ENCODE results near the gene HBD. TPM values are rescaled to one million over a fixed set of nuclear protein-coding genes. Genes with fewer than 3 reads are reported as not detected.
A peak's percentile ranks its signal among the peaks of the same experiment; 100 is the strongest.

Gene HBD
- total RNA-seq, 4 donors from 2014 or later = 4.3 TPM; not detected in 3

DNA sequence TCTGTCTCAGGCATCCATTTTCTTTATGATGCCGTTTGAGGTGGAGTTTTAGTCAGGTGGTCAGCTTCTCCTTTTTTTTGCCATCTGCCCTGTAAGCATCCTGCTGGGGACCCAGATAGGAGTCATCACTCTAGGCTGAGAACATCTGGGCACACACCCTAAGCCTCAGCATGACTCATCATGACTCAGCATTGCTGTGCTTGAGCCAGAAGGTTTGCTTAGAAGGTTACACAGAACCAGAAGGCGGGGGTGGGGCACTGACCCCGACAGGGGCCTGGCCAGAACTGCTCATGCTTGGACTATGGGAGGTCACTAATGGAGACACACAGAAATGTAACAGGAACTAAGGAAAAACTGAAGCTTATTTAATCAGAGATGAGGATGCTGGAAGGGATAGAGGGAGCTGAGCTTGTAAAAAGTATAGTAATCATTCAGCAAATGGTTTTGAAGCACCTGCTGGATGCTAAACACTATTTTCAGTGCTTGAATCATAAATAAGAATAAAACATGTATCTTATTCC lies 46.4 kb upstream of the HBD start:
- 36% methylated on average over 3 of the region's 3 CpGs for WGBS
- Histone ChIP-seq H3K9me3 (no peaks in the 10 kb centered on the region), H3K4me3 (no peak overlapping the region), H3K36me3 (no peaks in the 10 kb centered on the region), H3K27me3 (no peaks in the 10 kb centered on the region), H3K27ac (replicated peaks in 1 of 4) (no peak overlapping the region), H3K4me1 (peaks cover 0 to 7% (median 2%) of the 10 kb centered on the region in 4 donors)
- no peak for DNase-seq (ENCODE audit: extremely low spot score)
- intact Hi-C loops (cut with DNase I) = no loop called here
- peak in 1 of 2 donors; percentile 26 for TF ChIP-seq POLR2AphosphoS5 (IDR thresholded peaks at IDR 0.05)
- TF ChIP-seq, protein P1, sequence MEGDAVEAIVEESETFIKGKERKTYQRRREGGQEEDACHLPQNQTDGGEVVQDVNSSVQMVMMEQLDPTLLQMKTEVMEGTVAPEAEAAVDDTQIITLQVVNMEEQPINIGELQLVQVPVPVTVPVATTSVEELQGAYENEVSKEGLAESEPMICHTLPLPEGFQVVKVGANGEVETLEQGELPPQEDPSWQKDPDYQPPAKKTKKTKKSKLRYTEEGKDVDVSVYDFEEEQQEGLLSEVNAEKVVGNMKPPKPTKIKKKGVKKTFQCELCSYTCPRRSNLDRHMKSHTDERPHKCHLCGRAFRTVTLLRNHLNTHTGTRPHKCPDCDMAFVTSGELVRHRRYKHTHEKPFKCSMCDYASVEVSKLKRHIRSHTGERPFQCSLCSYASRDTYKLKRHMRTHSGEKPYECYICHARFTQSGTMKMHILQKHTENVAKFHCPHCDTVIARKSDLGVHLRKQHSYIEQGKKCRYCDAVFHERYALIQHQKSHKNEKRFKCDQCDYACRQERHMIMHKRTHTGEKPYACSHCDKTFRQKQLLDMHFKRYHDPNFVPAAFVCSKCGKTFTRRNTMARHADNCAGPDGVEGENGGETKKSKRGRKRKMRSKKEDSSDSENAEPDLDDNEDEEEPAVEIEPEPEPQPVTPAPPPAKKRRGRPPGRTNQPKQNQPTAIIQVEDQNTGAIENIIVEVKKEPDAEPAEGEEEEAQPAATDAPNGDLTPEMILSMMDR (IDR thresholded peaks at IDR 0.05) = no peak

DNA sequence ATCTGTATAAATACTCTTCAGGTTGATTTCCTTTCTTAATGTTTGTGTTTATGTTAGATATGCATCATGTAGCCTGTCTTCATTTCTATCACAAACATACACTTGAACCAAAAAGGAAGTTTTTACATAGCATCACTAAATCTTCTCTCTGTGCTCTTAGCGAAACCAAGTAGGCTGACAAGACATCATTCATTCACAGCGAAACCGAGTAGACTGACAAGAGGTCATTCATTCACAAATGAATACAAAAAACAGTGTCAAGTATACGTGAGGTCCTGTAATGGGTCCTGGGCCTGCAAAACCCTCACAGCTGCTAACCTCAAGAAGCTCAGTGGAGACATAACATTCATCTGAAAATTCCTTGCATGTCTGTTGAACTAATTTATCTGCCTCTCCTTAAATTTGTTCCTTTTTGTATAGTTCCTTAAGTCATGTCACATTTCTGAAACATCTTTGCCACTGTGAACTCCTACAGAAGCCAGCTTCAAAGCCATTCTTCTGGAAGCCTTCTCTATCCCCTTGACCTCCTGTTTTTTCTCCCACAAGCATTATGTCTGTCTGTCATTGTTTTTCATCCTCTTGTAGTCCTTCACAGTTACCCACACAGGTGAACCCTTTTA lies 45.3 kb upstream of the HBD start:
- WGBS = 92% methylated on average over 4 of the region's 4 CpGs
- no peak for DNase-seq (ENCODE audit: extremely low spot score)

DNA sequence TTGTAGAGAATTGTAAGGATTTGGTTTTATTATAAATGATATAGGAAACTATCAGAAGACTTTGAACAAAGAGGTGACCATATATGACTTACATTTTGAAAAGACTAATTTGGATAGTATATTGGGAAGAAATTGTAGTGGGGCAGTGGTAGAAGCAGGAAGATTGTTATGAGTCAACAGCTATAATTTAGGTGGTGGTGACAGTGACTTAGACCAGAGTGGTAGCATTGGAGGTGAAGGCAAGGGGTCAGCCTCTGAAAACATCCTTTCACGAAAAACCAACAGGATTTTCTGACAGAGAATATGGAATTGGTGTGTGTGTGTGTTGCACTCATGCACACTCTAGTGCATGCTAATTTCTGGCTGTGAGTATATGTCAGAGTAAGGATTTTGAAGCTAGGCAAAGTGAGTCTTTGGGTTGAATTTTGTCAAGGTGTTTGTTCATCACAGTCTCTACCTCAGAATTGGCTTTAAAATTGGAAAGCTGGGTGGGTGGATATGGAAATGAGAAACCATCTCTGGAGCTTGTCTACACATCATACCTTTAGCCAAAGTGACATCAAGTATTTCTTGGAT lies 43.6 kb upstream of the HBD start:
- no peak for DNase-seq (ENCODE audit: extremely low spot score)
- WGBS = 71% methylated on average over 1 of the region's 1 CpG
- no peaks in the 10 kb centered on the region for H3K27me3 ChIP-seq
- intact Hi-C loops (cut with DNase I) = no loop called here
- no peak for TF ChIP-seq POLR2AphosphoS5 (IDR thresholded peaks at IDR 0.05)
- no peak for TF ChIP-seq POLR2A (IDR thresholded peaks at IDR 0.05; ENCODE audit: low read depth)
- no peak for TF ChIP-seq EP300 (IDR thresholded peaks at IDR 0.05)
- TF ChIP-seq, protein P1 (IDR thresholded peaks at IDR 0.05) = no peak
- H3K36me3 ChIP-seq = no peaks in the 10 kb centered on the region
- H3K27ac ChIP-seq (replicated peaks in 1 of 4) = no peak overlapping the region
- H3K9me3 ChIP-seq = no peaks in the 10 kb centered on the region
- H3K4me3 ChIP-seq = no peak overlapping the region
- H3K4me1 ChIP-seq = peaks cover 0 to 7% (median 2%) of the 10 kb centered on the region in 4 donors

More for the DNA sequence above, 45.3 kb upstream of the HBD start:
- H3K36me3 ChIP-seq = no peaks in the 10 kb centered on the region
- peaks cover 0 to 7% (median 2%) of the 10 kb centered on the region in 4 donors for H3K4me1 ChIP-seq
- intact Hi-C loops (cut with DNase I) = no loop called here
- H3K27me3 ChIP-seq = no peaks in the 10 kb centered on the region
- H3K27ac ChIP-seq (replicated peaks in 1 of 4) = no peak overlapping the region
- no peak overlapping the region for H3K4me3 ChIP-seq
- no peak for TF ChIP-seq EP300 (IDR thresholded peaks at IDR 0.05)
- TF ChIP-seq, protein P1 (IDR thresholded peaks at IDR 0.05) = no peak
- TF ChIP-seq POLR2A (IDR thresholded peaks at IDR 0.05; ENCODE audit: low read depth) = no peak
- no peak for TF ChIP-seq POLR2AphosphoS5 (IDR thresholded peaks at IDR 0.05)
- H3K9me3 ChIP-seq = no peaks in the 10 kb centered on the region

DNA sequence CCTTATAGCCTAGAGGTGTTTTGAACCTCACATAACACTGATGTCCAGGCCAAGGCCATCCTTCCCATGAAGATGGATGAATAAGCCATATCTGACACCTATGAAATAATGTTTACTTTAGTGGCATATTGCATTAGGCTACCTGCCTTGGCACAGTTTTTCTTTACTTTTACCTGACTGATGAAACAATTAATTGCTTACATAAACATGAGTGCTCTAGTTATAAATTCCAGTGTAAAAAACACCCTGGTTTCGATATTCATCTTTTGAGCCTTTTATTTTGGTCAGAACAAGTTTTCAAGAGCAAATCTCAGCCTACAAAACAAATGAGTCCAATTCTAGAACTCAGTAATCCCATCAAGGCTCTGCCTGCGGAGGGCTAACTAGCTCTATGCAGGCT lies 42.4 kb upstream of the HBD start:
- 93% methylated on average over 2 of the region's 2 CpGs for whole genome bisulfite sequencing
- intact Hi-C loops (cut with DNase I) = no loop called here
- H3K36me3 ChIP-seq = no peaks in the 10 kb centered on the region
- H3K27me3 ChIP-seq = no peaks in the 10 kb centered on the region
- H3K9me3 ChIP-seq = no peaks in the 10 kb centered on the region
- peaks cover 0 to 7% (median 2%) of the 10 kb centered on the region in 4 donors for H3K4me1 ChIP-seq
- TF ChIP-seq POLR2AphosphoS5 (IDR thresholded peaks at IDR 0.05) = no peak
- TF ChIP-seq EP300 (IDR thresholded peaks at IDR 0.05) = no peak
- TF ChIP-seq POLR2A (IDR thresholded peaks at IDR 0.05; ENCODE audit: low read depth) = no peak
- TF ChIP-seq, protein P1 (IDR thresholded peaks at IDR 0.05) = no peak
- H3K4me3 ChIP-seq = no peak overlapping the region
- H3K27ac ChIP-seq (replicated peaks in 1 of 4) = no peak overlapping the region
- DNase-seq (ENCODE audit: extremely low spot score) = no peak
